Measurements from ENCODE around the gene PPM1J.

Gene PPM1J

GRCh38 chr1:112696578-112697314 is 18.4 kb downstream of the PPM1J start:
- no peak overlapping the region for H3K4me3 ChIP-seq (ENCODE audit: low read length)
- no peak overlapping the region for H3K9ac ChIP-seq (ENCODE audit: low read length)
- H3K4me1 ChIP-seq (ENCODE audit: low read length), result no peaks in the 10 kb centered on the region
- no peaks in the 10 kb centered on the region for H3K79me2 ChIP-seq (ENCODE audit: low read length)
- H4K20me1 ChIP-seq (ENCODE audit: insufficient read depth, low read length), result no peaks in the 10 kb centered on the region
- no peaks in the 10 kb centered on the region for H3K36me3 ChIP-seq (replicated peaks; ENCODE audit: low read depth, low read length)
- TF ChIP-seq EZH2phosphoT487 (IDR thresholded peaks at IDR 0.05; ENCODE audit: low read depth), result no peak
- no peak for TF ChIP-seq CTCF (IDR thresholded peaks at IDR 0.05; ENCODE audit: low read depth, low read length)
- H3K4me2 ChIP-seq (ENCODE audit: low read length), result no peak overlapping the region
- H3K9me3 ChIP-seq (ENCODE audit: insufficient read depth, low read length), result no peaks in the 10 kb centered on the region
- H3K27me3 ChIP-seq (ENCODE audit: low read depth, low read length), result no peaks in the 10 kb centered on the region
- no peak overlapping the region for H2AFZ ChIP-seq (ENCODE audit: low read depth, low read length)
- no peak overlapping the region for H3K27ac ChIP-seq (ENCODE audit: low read length)

GRCh38 chr1:112695276-112695675 is 19.9 kb downstream of the PPM1J start:
- Histone ChIP-seq H4K20me1 (ENCODE audit: insufficient read depth, low read length) (no peaks in the 10 kb centered on the region), H2AFZ (ENCODE audit: low read depth, low read length) (no peak overlapping the region), H3K79me2 (ENCODE audit: low read length) (no peaks in the 10 kb centered on the region), H3K9me3 (ENCODE audit: insufficient read depth, low read length) (no peaks in the 10 kb centered on the region), H3K27me3 (ENCODE audit: low read depth, low read length) (no peaks in the 10 kb centered on the region), H3K4me3 (ENCODE audit: low read length) (no peak overlapping the region), H3K4me2 (ENCODE audit: low read length) (no peak overlapping the region), H3K4me1 (ENCODE audit: low read length) (no peaks in the 10 kb centered on the region), H3K27ac (ENCODE audit: low read length) (no peak overlapping the region), H3K36me3 (replicated peaks; ENCODE audit: low read depth, low read length) (no peaks in the 10 kb centered on the region), H3K9ac (ENCODE audit: low read length) (no peak overlapping the region)
- no peak for TF ChIP-seq CTCF (IDR thresholded peaks at IDR 0.05; ENCODE audit: low read depth, low read length)

- Histone ChIP-seq H3K4me2 (ENCODE audit: low read length) (no peak overlapping the region), H2AFZ (ENCODE audit: low read depth, low read length) (no peak overlapping the region), H3K36me3 (replicated peaks; ENCODE audit: low read depth, low read length) (no peaks in the 10 kb centered on the region), H3K4me1 (ENCODE audit: low read length) (no peaks in the 10 kb centered on the region), H3K4me3 (ENCODE audit: low read length) (no peak overlapping the region), H3K9me3 (ENCODE audit: insufficient read depth, low read length) (no peaks in the 10 kb centered on the region), H3K27me3 (ENCODE audit: low read depth, low read length) (no peaks in the 10 kb centered on the region), H3K9ac (ENCODE audit: low read length) (no peak overlapping the region), H4K20me1 (ENCODE audit: insufficient read depth, low read length) (no peaks in the 10 kb centered on the region), H3K27ac (ENCODE audit: low read length) (no peak overlapping the region), H3K79me2 (ENCODE audit: low read length) (no peaks in the 10 kb centered on the region)
- TF ChIP-seq EZH2phosphoT487 (IDR thresholded peaks at IDR 0.05; ENCODE audit: low read depth) (no peak), CTCF (IDR thresholded peaks at IDR 0.05; ENCODE audit: low read depth, low read length) (no peak)
Measured at GRCh38 chr1:112694363-112694929, 20.7 kb downstream of the PPM1J start.

- Histone ChIP-seq H3K4me2 (ENCODE audit: low read length) (no peak overlapping the region), H3K36me3 (replicated peaks; ENCODE audit: low read depth, low read length) (no peaks in the 10 kb centered on the region), H3K9me3 (ENCODE audit: insufficient read depth, low read length) (no peaks in the 10 kb centered on the region), H3K79me2 (ENCODE audit: low read length) (no peaks in the 10 kb centered on the region), H4K20me1 (ENCODE audit: insufficient read depth, low read length) (no peaks in the 10 kb centered on the region), H3K4me3 (ENCODE audit: low read length) (no peak overlapping the region), H3K9ac (ENCODE audit: low read length) (no peak overlapping the region), H2AFZ (ENCODE audit: low read depth, low read length) (no peak overlapping the region), H3K4me1 (ENCODE audit: low read length) (no peaks in the 10 kb centered on the region), H3K27ac (ENCODE audit: low read length) (no peak overlapping the region), H3K27me3 (ENCODE audit: low read depth, low read length) (no peaks in the 10 kb centered on the region)
- TF ChIP-seq EZH2phosphoT487 (IDR thresholded peaks at IDR 0.05; ENCODE audit: low read depth) (no peak), CTCF (IDR thresholded peaks at IDR 0.05; ENCODE audit: low read depth, low read length) (no peak)
Measured at GRCh38 chr1:112693821-112694220, 21.3 kb downstream of the PPM1J start.
